H1 (cell line): ENCODE measurements around the gene OBSCN. TPM values are rescaled to one million over a fixed set of nuclear protein-coding genes. Genes with fewer than 3 reads are reported as not detected.

ENCODE experiments used
- CTCF ChIA-PET: fragments of 300-600 bp; sonication (Branson Sonifier 250); formaldehyde crosslinking; loops from one replicate; lab custom pipeline; 2021; ENCODE audit not compliant: partially characterized antibody; lab: Charles Lee
- POLR2A ChIA-PET: fragments of 300-600 bp; sonication (Branson Sonifier 250); formaldehyde crosslinking; loops from one replicate; lab custom pipeline; 2021; ENCODE audit warnings: inconsistent platforms; ENCODE audit not compliant: partially characterized antibody; lab: Charles Lee
- DNase-seq, 2 experiments: peaks; one replicate each; pipeline versions ENCODE4 v3.0.0 to v3.0.0-alpha.2; 2010 to 2022; ENCODE audit warnings: low spot score in 2 of 2, low read depth in 1 of 2, mixed read lengths in 1 of 2
- FAIRE-seq: peaks from 2 replicates; lab custom pipeline; 2011; peaks lifted over from hg19 to GRCh38; lab: Jason Lieb, UNC
- H2AFZ ChIP-seq: 2 replicates; pipeline ENCODE4 v1.8.1; 2012; ENCODE audit warnings: low read length, inconsistent platforms
- H2AK5ac ChIP-seq: 2 replicates; pipeline ENCODE4 v1.6.1; 2013; ENCODE audit warnings: low read depth, low read length
- H2BK120ac ChIP-seq: replicated peaks from 2 replicates; pipeline ENCODE3; 2013; ENCODE audit warnings: low read depth, low read length, inconsistent platforms
- H2BK12ac ChIP-seq: 2 replicates; pipeline ENCODE4 v1.6.1; 2013; ENCODE audit warnings: low read depth, low read length
- H2BK15ac ChIP-seq: 2 replicates; pipeline ENCODE4 v1.6.1; 2013; ENCODE audit warnings: low read length
- H2BK20ac ChIP-seq: 2 replicates; pipeline ENCODE4 v1.6.1; 2013; ENCODE audit warnings: low read length
- H2BK5ac ChIP-seq: 2 replicates; pipeline ENCODE4 v1.6.1; 2013; ENCODE audit warnings: low read depth, low read length
- H3K14ac ChIP-seq: 2 replicates; pipeline ENCODE4 v1.6.1; 2013; ENCODE audit warnings: inconsistent platforms; ENCODE audit not compliant: insufficient read length
- H3K18ac ChIP-seq: 2 replicates; pipeline ENCODE4 v1.6.1; 2013; ENCODE audit warnings: low read length; ENCODE audit errors: extremely low read depth
- H3K23ac ChIP-seq: 2 replicates; pipeline ENCODE4 v1.6.1; 2013; ENCODE audit warnings: inconsistent platforms; ENCODE audit not compliant: insufficient read length
- H3K23me2 ChIP-seq: 2 replicates; pipeline ENCODE4 v1.6.1; 2013; ENCODE audit warnings: low read depth, low read length
- H3K27ac ChIP-seq: 2 replicates; pipeline ENCODE4 v1.6.1; 2011; ENCODE audit warnings: low read depth, low read length, inconsistent platforms
- H3K27me3 ChIP-seq, 4 experiments: replicated peaks in 1 of 4; 1 replicate in 1 of 4; 2 replicates in 3 of 4; pipeline versions ENCODE4 v1.6.1 to v1.8.1; 2011 to 2013; ENCODE audit warnings: low read length in 3 of 4, mild to moderate bottlenecking in 3 of 4, inconsistent platforms in 2 of 4, mixed read lengths in 2 of 4, moderate library complexity in 1 of 4; ENCODE audit not compliant: control insufficient read depth in 3 of 4, insufficient read depth in 3 of 4; ENCODE audit errors: extremely low read depth in 1 of 4
- H3K36me3 ChIP-seq, 4 experiments: 2 replicates each; pipeline versions ENCODE4 v1.6.1 to v1.8.1; 2011 to 2013; ENCODE audit warnings: mild to moderate bottlenecking in 4 of 4, low read length in 3 of 4, moderate library complexity in 2 of 4, control low read depth in 1 of 4, inconsistent platforms in 1 of 4; ENCODE audit not compliant: insufficient read depth in 4 of 4, control insufficient read depth in 2 of 4
- H3K4ac ChIP-seq: replicated peaks from 2 replicates; pipeline ENCODE3; 2013; ENCODE audit warnings: low read length, low read depth, mixed read lengths, inconsistent platforms; ENCODE audit not compliant: insufficient read length
- H3K4me1 ChIP-seq, 4 experiments: replicated peaks in 1 of 4; 1 replicate in 1 of 4; 2 replicates in 3 of 4; pipeline versions ENCODE4 v1.6.1 to v1.8.1; 2011 to 2013; ENCODE audit warnings: low read length in 3 of 4, inconsistent platforms in 2 of 4, mixed read lengths in 1 of 4; ENCODE audit not compliant: insufficient read depth in 4 of 4, control insufficient read depth in 3 of 4
- H3K4me2 ChIP-seq, 2 experiments: 2 replicates each; pipeline versions ENCODE4 v1.6.1 to v1.8.1; 2011 to 2013; ENCODE audit warnings: low read depth in 2 of 2, low read length in 2 of 2, control low read depth in 1 of 2, inconsistent platforms in 1 of 2, mild to moderate bottlenecking in 1 of 2; ENCODE audit not compliant: insufficient read depth in 1 of 2
- H3K4me3 ChIP-seq, 4 experiments: fragments of 200-600, 300-600 bp in 1 of 4; sonication (generic), shearing (Covaris generic), sonication (Bioruptor Twin) in 1 of 4; 2 replicates each; pipeline versions ENCODE4 v1.5.1 to v1.8.1; 2011 to 2016; ENCODE audit warnings: low read length in 4 of 4, low read depth in 3 of 4, control low read depth in 2 of 4, inconsistent platforms in 2 of 4, mild to moderate bottlenecking in 2 of 4, mixed read lengths in 1 of 4, moderate library complexity in 1 of 4; ENCODE audit not compliant: insufficient read depth in 2 of 4; ENCODE audit errors: extremely low read depth in 1 of 4
- H3K56ac ChIP-seq: replicated peaks from 2 replicates; pipeline ENCODE3; 2013; ENCODE audit warnings: low read depth, mild to moderate bottlenecking, mixed read lengths, low read length, inconsistent platforms; ENCODE audit not compliant: insufficient read length
- H3K79me1 ChIP-seq: 2 replicates; pipeline ENCODE4 v1.6.1; 2013; ENCODE audit warnings: low read depth, low read length, control low read depth
- H3K79me2 ChIP-seq, 2 experiments: 2 replicates each; pipeline versions ENCODE4 v1.6.1 to v1.8.1; 2012 to 2013; ENCODE audit warnings: low read length in 2 of 2, mild to moderate bottlenecking in 2 of 2, inconsistent platforms in 1 of 2; ENCODE audit not compliant: insufficient read depth in 2 of 2, control insufficient read depth in 1 of 2
- H3K9ac ChIP-seq, 4 experiments: replicated peaks in 1 of 4; 1 replicate in 1 of 4; 2 replicates in 3 of 4; pipeline versions ENCODE4 v1.6.1 to v1.8.1; 2011 to 2013; ENCODE audit warnings: low read depth in 3 of 4, low read length in 3 of 4, control low read depth in 2 of 4, mild to moderate bottlenecking in 2 of 4, moderate library complexity in 2 of 4, inconsistent platforms in 1 of 4; ENCODE audit errors: extremely low read depth in 1 of 4
- H3K9me3 ChIP-seq, 2 experiments: 2 replicates each; pipeline versions ENCODE4 v1.6.1 to v1.8.1; 2012 to 2013; ENCODE audit warnings: mild to moderate bottlenecking in 2 of 2, moderate library complexity in 2 of 2, control low read depth in 1 of 2, inconsistent platforms in 1 of 2, low read depth in 1 of 2, low read length in 1 of 2, mixed read lengths in 1 of 2; ENCODE audit not compliant: insufficient read depth in 2 of 2
- H4K20me1 ChIP-seq, 2 experiments: replicated peaks in 1 of 2; 2 replicates each; pipeline versions ENCODE3 to v1.8.1; 2011 to 2013; ENCODE audit warnings: inconsistent platforms in 2 of 2, low read length in 2 of 2, mild to moderate bottlenecking in 1 of 2; ENCODE audit not compliant: insufficient read depth in 2 of 2, control insufficient read depth in 1 of 2
- H4K5ac ChIP-seq: 2 replicates; pipeline ENCODE4 v1.6.1; 2013; ENCODE audit warnings: low read length, low read depth, mixed read lengths, inconsistent platforms; ENCODE audit not compliant: insufficient read length
- H4K8ac ChIP-seq: 2 replicates; pipeline ENCODE4 v1.8.0; 2013; ENCODE audit warnings: mild to moderate bottlenecking, moderate library complexity, low read length, inconsistent platforms; ENCODE audit not compliant: insufficient read depth; ENCODE audit errors: extremely low read depth
- H4K91ac ChIP-seq: replicated peaks from 2 replicates; pipeline ENCODE3; 2013; ENCODE audit warnings: low read length, mixed read lengths, inconsistent platforms; ENCODE audit not compliant: insufficient read length
- EZH2 ChIP-seq: fragments of 200-600 bp; sonication (generic); IDR thresholded peaks from 2 replicates; pipeline ENCODE4 v1.7.1; 2012; ENCODE audit warnings: low read depth, mild to moderate bottlenecking, moderate library complexity, low read length, inconsistent platforms; ENCODE audit not compliant: severe bottlenecking
- FOSL1 ChIP-seq: IDR thresholded peaks from 2 replicates; pipeline ENCODE4 v1.6.1; 2011; ENCODE audit warnings: mild to moderate bottlenecking, low read depth, low read length, moderate library complexity; ENCODE audit not compliant: insufficient read depth
- GABPA ChIP-seq: IDR thresholded peaks from 2 replicates; pipeline ENCODE4 v1.6.1; 2011; ENCODE audit warnings: mild to moderate bottlenecking, low read length, moderate library complexity, borderline replicate concordance; ENCODE audit not compliant: insufficient read depth
- KDM4A ChIP-seq: IDR thresholded peaks from one replicate; pipeline ENCODE4 v1.7.1; 2012; ENCODE audit warnings: low read depth, mild to moderate bottlenecking, moderate library complexity, low read length, inconsistent platforms; ENCODE audit not compliant: severe bottlenecking
- MAX ChIP-seq: IDR thresholded peaks from 2 replicates; pipeline ENCODE4 v1.6.1; 2012; ENCODE audit warnings: inconsistent platforms
- SIN3A ChIP-seq, 2 experiments: IDR thresholded peaks in 1 of 2; conservative IDR thresholded peaks in 1 of 2; 2 replicates each; pipeline ENCODE4 v1.6.1; 2011 to 2012; ENCODE audit warnings: low read length in 2 of 2, improper control_type of control experiment in 1 of 2, low read depth in 1 of 2, mild to moderate bottlenecking in 1 of 2
- SIRT6 ChIP-seq: IDR thresholded peaks from one replicate; pipeline ENCODE4 v1.7.1; 2012; ENCODE audit warnings: low read length, inconsistent platforms
- SIX5 ChIP-seq: IDR thresholded peaks from 2 replicates; pipeline ENCODE4 v1.6.1; 2011; ENCODE audit warnings: mild to moderate bottlenecking, low read depth, low read length
- WGBS, 2 experiments: shearing (Covaris generic) in 1 of 2; methylation state at CpG; one replicate each; pipeline versions ENCODE4 v1.1.6 to v1.1.7; 2013 to 2015; ENCODE audit warnings: low lambda C conversion rate in 2 of 2, mixed read lengths in 2 of 2, inconsistent platforms in 1 of 2, low coverage in 1 of 2, missing lambda C conversion rate in 1 of 2; ENCODE audit not compliant: insufficient replicate concordance in 2 of 2, insufficient coverage in 1 of 2, insufficient read length in 1 of 2; ENCODE audit errors: extremely low coverage in 1 of 2, missing lambda C conversion rate in 1 of 2; 5-methylcytosine and 5-hydroxymethylcytosine counted together
- polyA plus RNA-seq, 7 experiments: library from polyadenylated mRNA; depleted of rRNA in 3 of 7; stranded (reverse) in 5 of 7; unstranded in 2 of 7; fragments of >200 nt in 5 of 7; fragments of 200-250 nt in 2 of 7; gene quantifications; 1 replicate in 5 of 7; 2 replicates in 1 of 7; 4 replicates in 1 of 7; pipeline versions ENCODE4 v1.2.1 to v1.2.3, GENCODE V29; 2011 to 2013; ENCODE audit warnings: missing spikeins in 2 of 7, mixed read lengths in 2 of 7
- total RNA-seq: library from RNA; stranded (reverse); fragmentation: NEBNext Ultra II Directional; extraction: Animal tissue kit (Norgen Biotek cat#: 25700); gene quantifications from 2 replicates; pipeline ENCODE4 v1.2.1, GENCODE V29; 2021

The OBSCN gene
- total and polyA plus RNA-seq, 2 of the 8 experiments (the other 6 are each of a cell fraction or from before 2014, with no cell fraction given), result 7.5 to 28.4 TPM

GRCh38 chr1:228211531-228212414 lies 3.9 kb downstream of the OBSCN start:
- Histone ChIP-seq H3K18ac (no peak overlapping the region), H2BK5ac (no peak overlapping the region), H3K23ac (no peak overlapping the region), H2BK120ac (no peak overlapping the region), H3K36me3 (peaks cover 0 to 11% (median 0%) of the 10 kb centered on the region in 4 experiments; a peak in 3 of 8 replicates), H3K9me3 (no peaks in the 10 kb centered on the region), H2AK5ac (no peak overlapping the region), H2BK12ac (no peak overlapping the region), H3K27me3 (peaks cover 2 to 21% (median 13%) of the 10 kb centered on the region in 4 experiments; a peak in 6 of 7 replicates), H3K56ac (no peak overlapping the region), H3K4me2 (peak overlapping the region; percentile 76 to 97), H3K9ac (no peak overlapping the region), H3K14ac (no peak overlapping the region), H3K4ac (no peak overlapping the region), H3K79me1 (no peaks in the 10 kb centered on the region), H3K4me1 (peaks cover 0 to 7% (median 4%) of the 10 kb centered on the region in 4 experiments; a peak in 5 of 7 replicates), H3K4me3 (peak overlapping the region; percentile 46 to 97 (median 52); a peak in 5 of 8 replicates), H4K5ac (no peak overlapping the region), H4K20me1 (peaks cover 2 to 16% of the 10 kb centered on the region in 2 experiments), H3K27ac (no peak overlapping the region), H2AFZ (peak overlapping the region; percentile 88; the same call in 1 of the 2 replicates), H4K8ac (peak overlapping the region; percentile 51; the same call in 1 of the 2 replicates), H2BK20ac (no peak overlapping the region), H2BK15ac (no peak overlapping the region), H3K79me2 (no peaks in the 10 kb centered on the region), H4K91ac (no peak overlapping the region), H3K23me2 (peaks cover 15% of the 10 kb centered on the region)
- 71% methylated on average over 70 of the region's 96 CpGs; no CpG with 5 or more reads in 1 of the 2 experiments for WGBS, 2 experiments
- DNase-seq (peak in 1 of 2 experiments; percentile 60), FAIRE-seq (no peak)
- ChIA-PET POLR2A (interaction anchor here (1.0 to 2.4 kb wide), 9 partner anchors 12 to 246 kb away, joined by 3 to 10 read pairs (median 3); partner anchors contain the start of genes ARF1 and IBA57), CTCF (interaction anchor here (0.6 to 1.8 kb wide), 4 partner anchors 10 to 447 kb away, joined by 3 to 7 read pairs (median 4); no protein-coding TSS in a partner anchor)
- no peak for TF ChIP-seq KDM4A
- no peak for TF ChIP-seq GABPA
- 0 out of 4 replicates have a peak, but pooled peaks of 1 of the 2 experiments have one; percentile 11 for TF ChIP-seq SIN3A (conservative IDR thresholded peaks at IDR 0.05 in 1 of 2, IDR thresholded peaks at IDR 0.05 in 1 of 2; ENCODE audit: low read depth in 1 of 2, low read length in 2 of 2)
- TF ChIP-seq MAX, result peak; percentile 45
- peak; percentile 37 for TF ChIP-seq EZH2
- TF ChIP-seq SIX5, result no peak
- TF ChIP-seq FOSL1, result no peak
- TF ChIP-seq SIRT6, result no peak
